Measurements from ENCODE around the gene CHGA. TPM values are rescaled to one million over a fixed set of nuclear protein-coding genes. Genes with fewer than 3 reads are reported as not detected.

The CHGA gene
- total and polyA plus RNA-seq, 2 experiments from 2014 or later = 40.5 to 61.3 TPM

DNA sequence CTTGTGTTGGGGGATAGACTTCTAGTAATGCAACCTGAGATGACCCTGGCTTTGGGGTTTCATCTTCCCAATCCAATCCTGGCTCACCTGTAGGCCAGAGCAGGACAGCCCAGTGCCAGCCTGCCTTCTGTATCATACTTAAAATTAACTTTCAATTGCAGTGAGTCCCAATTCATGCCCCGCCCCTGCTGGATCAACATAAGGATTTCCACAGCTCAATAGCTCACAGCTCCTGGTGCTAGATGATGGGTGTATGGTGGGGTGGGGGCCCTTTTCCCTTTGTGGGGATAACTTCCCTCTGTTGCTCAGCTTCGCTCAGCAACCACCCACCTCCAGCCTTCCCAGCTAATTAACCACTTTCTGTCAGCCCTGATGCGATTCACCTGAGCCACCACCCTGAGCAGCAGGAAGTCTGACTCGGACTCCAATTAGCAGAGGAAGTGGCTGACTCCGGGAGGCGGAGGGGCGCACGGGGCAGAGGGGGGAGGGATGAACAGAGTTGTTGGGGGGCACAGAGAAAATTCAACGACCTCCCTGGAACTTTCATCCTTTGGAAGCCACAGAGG, 24.3 kb upstream of the CHGA start:
- no peaks in the 10 kb centered on the region for H3K9me2 ChIP-seq (replicated peaks; ENCODE audit: insufficient read depth)
- DNase-seq (ENCODE audit: low spot score) = no peak
- H2AFZ ChIP-seq = no peak overlapping the region
- no peaks in the 10 kb centered on the region for H3K9me3 ChIP-seq (ENCODE audit: low read depth)
- no peak overlapping the region for H3K4me3 ChIP-seq
- TF ChIP-seq, protein P1, sequence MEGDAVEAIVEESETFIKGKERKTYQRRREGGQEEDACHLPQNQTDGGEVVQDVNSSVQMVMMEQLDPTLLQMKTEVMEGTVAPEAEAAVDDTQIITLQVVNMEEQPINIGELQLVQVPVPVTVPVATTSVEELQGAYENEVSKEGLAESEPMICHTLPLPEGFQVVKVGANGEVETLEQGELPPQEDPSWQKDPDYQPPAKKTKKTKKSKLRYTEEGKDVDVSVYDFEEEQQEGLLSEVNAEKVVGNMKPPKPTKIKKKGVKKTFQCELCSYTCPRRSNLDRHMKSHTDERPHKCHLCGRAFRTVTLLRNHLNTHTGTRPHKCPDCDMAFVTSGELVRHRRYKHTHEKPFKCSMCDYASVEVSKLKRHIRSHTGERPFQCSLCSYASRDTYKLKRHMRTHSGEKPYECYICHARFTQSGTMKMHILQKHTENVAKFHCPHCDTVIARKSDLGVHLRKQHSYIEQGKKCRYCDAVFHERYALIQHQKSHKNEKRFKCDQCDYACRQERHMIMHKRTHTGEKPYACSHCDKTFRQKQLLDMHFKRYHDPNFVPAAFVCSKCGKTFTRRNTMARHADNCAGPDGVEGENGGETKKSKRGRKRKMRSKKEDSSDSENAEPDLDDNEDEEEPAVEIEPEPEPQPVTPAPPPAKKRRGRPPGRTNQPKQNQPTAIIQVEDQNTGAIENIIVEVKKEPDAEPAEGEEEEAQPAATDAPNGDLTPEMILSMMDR (IDR thresholded peaks at IDR 0.05; ENCODE audit: poor library complexity) = no peak
- no peak for TF ChIP-seq EZH2 (IDR thresholded peaks at IDR 0.05; ENCODE audit: borderline replicate concordance)
- no peak for TF ChIP-seq EZH2phosphoT487 (IDR thresholded peaks at IDR 0.05; ENCODE audit: low read depth, severe bottlenecking, unreplicated experiment)
- H3K36me3 ChIP-seq (replicated peaks; ENCODE audit: insufficient read depth, low read depth) = no peaks in the 10 kb centered on the region
- H3K4me2 ChIP-seq = no peak overlapping the region
- H3K4me1 ChIP-seq (ENCODE audit: insufficient read depth) = no peaks in the 10 kb centered on the region
- no peaks in the 10 kb centered on the region for H4K20me1 ChIP-seq (ENCODE audit: insufficient read depth, poor library complexity, severe bottlenecking)
- no peak overlapping the region for H3K27ac ChIP-seq
- no peaks in the 10 kb centered on the region for H3K79me2 ChIP-seq
- peaks cover 19% of the 10 kb centered on the region for H3K27me3 ChIP-seq
- whole genome bisulfite sequencing (ENCODE audit: low lambda C conversion rate, missing lambda C conversion rate) = 51% methylated on average over 9 of the region's 9 CpGs

DNA sequence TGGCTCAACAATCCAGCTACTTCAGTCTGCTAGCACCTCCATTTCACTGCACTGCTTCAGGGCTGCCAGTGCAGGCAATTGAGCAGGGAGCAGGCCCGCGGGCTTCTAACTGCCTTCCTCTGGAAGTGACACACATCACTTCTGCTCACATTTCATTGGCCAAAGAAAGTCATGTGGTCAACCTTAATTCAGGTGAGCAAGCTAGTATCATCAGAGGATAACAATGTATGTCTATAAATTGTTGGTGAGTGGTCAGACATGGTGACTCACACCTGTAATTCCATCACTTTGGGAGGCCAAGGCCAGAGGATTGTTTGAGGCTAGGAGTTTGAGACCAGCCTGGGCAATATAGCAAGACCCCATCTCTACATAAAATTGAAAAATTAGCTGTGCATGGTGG, 22.3 kb upstream of the CHGA start:
- H3K79me2 ChIP-seq = no peaks in the 10 kb centered on the region
- H3K27ac ChIP-seq = no peak overlapping the region
- H3K4me3 ChIP-seq = no peak overlapping the region
- 90% methylated on average over 2 of the region's 2 CpGs for WGBS (ENCODE audit: low lambda C conversion rate, missing lambda C conversion rate)
- no peaks in the 10 kb centered on the region for H3K36me3 ChIP-seq (replicated peaks; ENCODE audit: insufficient read depth, low read depth)
- no peak overlapping the region for H3K4me2 ChIP-seq
- H3K27me3 ChIP-seq = peaks cover 23% of the 10 kb centered on the region
- H3K4me1 ChIP-seq (ENCODE audit: insufficient read depth) = no peaks in the 10 kb centered on the region
- no peaks in the 10 kb centered on the region for H3K9me3 ChIP-seq (ENCODE audit: low read depth)
- TF ChIP-seq EZH2phosphoT487 (IDR thresholded peaks at IDR 0.05; ENCODE audit: low read depth, severe bottlenecking, unreplicated experiment) (no peak), EZH2 (IDR thresholded peaks at IDR 0.05; ENCODE audit: borderline replicate concordance) (no peak)
- TF ChIP-seq, protein P1 (IDR thresholded peaks at IDR 0.05; ENCODE audit: poor library complexity) = no peak
- no peaks in the 10 kb centered on the region for H3K9me2 ChIP-seq (replicated peaks; ENCODE audit: insufficient read depth)
- no peaks in the 10 kb centered on the region for H4K20me1 ChIP-seq (ENCODE audit: insufficient read depth, poor library complexity, severe bottlenecking)
- DNase-seq (ENCODE audit: low spot score) = no peak
- no peak overlapping the region for H2AFZ ChIP-seq

DNA sequence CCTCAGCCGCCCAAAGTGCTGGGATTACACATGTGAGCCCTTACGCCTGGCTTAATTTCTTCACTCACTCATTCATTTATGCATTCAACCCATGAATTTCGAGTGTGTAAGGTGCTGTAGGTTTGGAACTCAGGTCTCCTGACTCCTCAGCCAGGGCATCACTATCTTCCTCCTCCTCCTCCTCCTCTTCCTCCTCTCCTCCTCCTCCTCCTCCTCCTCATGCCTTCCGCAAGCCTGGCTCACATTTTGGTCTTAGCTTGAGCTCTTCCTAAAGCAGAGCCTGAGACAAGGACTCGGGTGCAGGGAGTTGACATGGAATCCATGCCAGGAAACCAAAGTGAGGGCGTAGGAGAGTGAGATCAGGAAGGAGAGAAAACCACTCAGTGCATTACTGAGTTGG, 20.8 kb upstream of the CHGA start:
- H3K27me3 ChIP-seq = peaks cover 23% of the 10 kb centered on the region
- H3K4me1 ChIP-seq (ENCODE audit: insufficient read depth) = no peaks in the 10 kb centered on the region
- H3K9me2 ChIP-seq (replicated peaks; ENCODE audit: insufficient read depth) = no peaks in the 10 kb centered on the region
- H3K79me2 ChIP-seq = no peaks in the 10 kb centered on the region
- H4K20me1 ChIP-seq (ENCODE audit: insufficient read depth, poor library complexity, severe bottlenecking) = no peaks in the 10 kb centered on the region
- no peak overlapping the region for H3K4me3 ChIP-seq
- no peak for DNase-seq (ENCODE audit: low spot score)
- H3K4me2 ChIP-seq = no peak overlapping the region
- 73% methylated on average over 5 of the region's 6 CpGs for WGBS (ENCODE audit: low lambda C conversion rate, missing lambda C conversion rate)
- H3K27ac ChIP-seq = no peak overlapping the region
- H2AFZ ChIP-seq = no peak overlapping the region
- no peak for TF ChIP-seq EZH2 (IDR thresholded peaks at IDR 0.05; ENCODE audit: borderline replicate concordance)
- TF ChIP-seq EZH2phosphoT487 (IDR thresholded peaks at IDR 0.05; ENCODE audit: low read depth, severe bottlenecking, unreplicated experiment) = no peak
- TF ChIP-seq, protein P1 (IDR thresholded peaks at IDR 0.05; ENCODE audit: poor library complexity) = no peak
- H3K36me3 ChIP-seq (replicated peaks; ENCODE audit: insufficient read depth, low read depth) = no peaks in the 10 kb centered on the region
- H3K9me3 ChIP-seq (ENCODE audit: low read depth) = no peaks in the 10 kb centered on the region

All from hepatocyte (in vitro differentiated cells).